HCT116 (cell line): ENCODE measurements around the gene CSNK1G1. TPM values are rescaled to one million over a fixed set of nuclear protein-coding genes. Genes with fewer than 3 reads are reported as not detected.

Experiments used
- ATAC-seq: fragments of 200-7000 bp; cut with Tn5 transposase; 2 replicates; pipeline ENCODE4 v1.9.1; 2020; ENCODE audit warnings: mild to moderate bottlenecking, moderate library complexity
- BruUV-seq: library from RNA; stranded (reverse); fragments of 400-500 nt; replicated peaks from 2 replicates; lab custom pipeline; 2021; lab: Mats Ljungman, UMichigan
- CTCF ChIA-PET: fragments of 300-600 bp; sonication (Branson Sonifier 250); formaldehyde crosslinking; loops from one replicate; lab custom pipeline; 2021; ENCODE audit warnings: antibody characterized with exemption; lab: Charles Lee
- POLR2A ChIA-PET: fragments of 300-600, 350-600 bp; sonication (Branson Sonifier 250); formaldehyde crosslinking; loops from one replicate; lab custom pipeline; 2021; ENCODE audit warnings: antibody characterized with exemption; lab: Charles Lee
- RAD21 ChIA-PET, 2 experiments: fragments of 300-600 bp; sonication (Branson Sonifier 250); formaldehyde crosslinking; loops; one replicate each; lab custom pipeline; 2023; ENCODE audit warnings: low total read pairs in 2 of 2; ENCODE audit not compliant: uncharacterized antibody in 2 of 2, unreplicated experiment in 2 of 2, low non-redundant PET in 1 of 2; lab: Charles Lee
- DNase-seq: peaks from one replicate; pipeline ENCODE4 v3.0.0-alpha.2; 2010; ENCODE audit warnings: low read depth, low spot score
- H2AFZ ChIP-seq: fragments of 200-600 bp; shearing (Covaris generic), sonication (generic); 2 replicates; pipeline ENCODE4 v1.6.1; 2017; ENCODE audit warnings: low read depth, mixed run types, mixed read lengths, antibody characterized with exemption, low read length; ENCODE audit not compliant: poor library complexity, severe bottlenecking
- H3K27ac ChIP-seq: 2 replicates; pipeline ENCODE4 v1.5.1; 2012; ENCODE audit warnings: low read depth, low read length
- H3K27me3 ChIP-seq: fragments of 200-600 bp; sonication (generic); 2 replicates; pipeline ENCODE4 v1.6.1; 2016; ENCODE audit warnings: mixed run types, low read length, mixed read lengths; ENCODE audit not compliant: insufficient read depth
- H3K36me3 ChIP-seq, 2 experiments: fragments of 200-500 bp in 1 of 2; fragments of 200-600 bp in 1 of 2; sonication (Bioruptor generic) in 1 of 2; sonication (generic) in 1 of 2; 2 replicates each; pipeline versions ENCODE4 v1.5.1 to v1.6.1; 2014 to 2016; ENCODE audit warnings: low read length in 2 of 2, inconsistent platforms in 1 of 2, mixed read lengths in 1 of 2, mixed run types in 1 of 2; ENCODE audit not compliant: insufficient read depth in 2 of 2, control insufficient read depth in 1 of 2
- H3K4me1 ChIP-seq, 2 experiments: fragments of 200-600 bp in 1 of 2; sonication (generic) in 1 of 2; 2 replicates each; pipeline versions ENCODE4 v1.5.1 to v1.6.1; 2012 to 2017; ENCODE audit warnings: low read length in 2 of 2, inconsistent platforms in 1 of 2, mild to moderate bottlenecking in 1 of 2, mixed read lengths in 1 of 2, mixed run types in 1 of 2, moderate library complexity in 1 of 2; ENCODE audit not compliant: insufficient read depth in 2 of 2, control insufficient read depth in 1 of 2
- H3K4me2 ChIP-seq: fragments of 200-600 bp; sonication (generic); 2 replicates; pipeline ENCODE4 v1.6.1; 2017; ENCODE audit warnings: mixed run types, low read length, mixed read lengths
- H3K4me3 ChIP-seq, 2 experiments: fragments of 200-600 bp in 1 of 2; sonication (generic) in 1 of 2; replicated peaks in 1 of 2; 2 replicates each; pipeline ENCODE4 v1.5.1; 2011 to 2016; ENCODE audit warnings: low read length in 2 of 2, control low read depth in 1 of 2, low read depth in 1 of 2, mild to moderate bottlenecking in 1 of 2, mixed read lengths in 1 of 2, mixed run types in 1 of 2
- H3K79me2 ChIP-seq: fragments of 200-600 bp; sonication (generic); 2 replicates; pipeline ENCODE4 v1.6.1; 2017; ENCODE audit warnings: mild to moderate bottlenecking, mixed run types, low read length, moderate library complexity, mixed read lengths; ENCODE audit not compliant: insufficient read depth
- H3K9ac ChIP-seq: fragments of 200-600 bp; sonication (generic); 2 replicates; pipeline ENCODE4 v1.6.1; 2016; ENCODE audit warnings: low read length, mixed read lengths
- H3K9me2 ChIP-seq: fragments of 200-600 bp; sonication (generic), shearing (Covaris generic); 2 replicates; pipeline ENCODE4 v1.6.1; 2017; ENCODE audit warnings: mixed run types, mild to moderate bottlenecking, moderate library complexity; ENCODE audit not compliant: insufficient read depth
- H3K9me3 ChIP-seq, 2 experiments: fragments of 200-500 bp in 1 of 2; fragments of 200-600 bp in 1 of 2; sonication (Bioruptor generic) in 1 of 2; sonication (generic) in 1 of 2; 2 replicates each; pipeline ENCODE4 v1.6.1; 2014 to 2017; ENCODE audit warnings: low read length in 2 of 2, mixed read lengths in 2 of 2, inconsistent platforms in 1 of 2, low read depth in 1 of 2, mild to moderate bottlenecking in 1 of 2, mixed run types in 1 of 2, moderate library complexity in 1 of 2; ENCODE audit not compliant: control insufficient read depth in 1 of 2, insufficient read depth in 1 of 2
- H4K20me1 ChIP-seq: fragments of 200-600 bp; sonication (generic), shearing (Covaris generic); 2 replicates; pipeline ENCODE4 v1.6.1; 2017; ENCODE audit warnings: mixed run types, mild to moderate bottlenecking, moderate library complexity; ENCODE audit not compliant: insufficient read depth
- FOSL1 ChIP-seq: IDR thresholded peaks from 2 replicates; pipeline ENCODE4 v1.6.1; 2012; ENCODE audit warnings: low read depth
- JUND ChIP-seq: IDR thresholded peaks from 2 replicates; pipeline ENCODE4 v1.6.1; 2012
- POLR2A ChIP-seq: IDR thresholded peaks from 2 replicates; pipeline ENCODE4 v1.7.0; 2011; ENCODE audit warnings: borderline replicate concordance; ENCODE audit not compliant: insufficient read depth, insufficient read length; ENCODE audit errors: extremely low read depth
- RAD21 ChIP-seq: IDR thresholded peaks from 2 replicates; pipeline ENCODE4 v1.6.1; 2012; ENCODE audit warnings: low read depth, mild to moderate bottlenecking
- SIN3A ChIP-seq: IDR thresholded peaks from 2 replicates; pipeline ENCODE4 v1.6.1; 2012; ENCODE audit warnings: low read depth
- SRF ChIP-seq: IDR thresholded peaks from 2 replicates; pipeline ENCODE4 v1.6.1; 2012; ENCODE audit warnings: low read depth
- YY1 ChIP-seq: IDR thresholded peaks from 2 replicates; pipeline ENCODE4 v1.6.1; 2011; ENCODE audit warnings: low read length, low read depth, moderate library complexity, mild to moderate bottlenecking; ENCODE audit not compliant: insufficient replicate concordance; ENCODE audit errors: extremely low read depth
- ZFX ChIP-seq: fragments of 450-650 bp; IDR thresholded peaks from 2 replicates; pipeline ENCODE4 v1.6.1; 2017
- ZNF274 ChIP-seq: fragments of 200-500 bp; sonication (Bioruptor generic); IDR thresholded peaks from 2 replicates; pipeline ENCODE4 v1.6.1; 2014; ENCODE audit warnings: mild to moderate bottlenecking, low read depth, low read length, inconsistent platforms
- intact Hi-C: fragments of 100-400 bp; cut with micrococcal nuclease; formaldehyde crosslinking; loops from 2 replicates; pipeline ENCODE4 v1.10.0; 2022
- total RNA-seq: library from RNA; stranded (reverse); gene quantifications from one replicate; pipeline ENCODE4 v1.2.1, GENCODE V29; 2021; ENCODE audit not compliant: unreplicated experiment
- TF ChIP-seq, protein P1 (sequence below), 3 experiments: fragments of 200-600 bp in 1 of 3; sonication (generic) in 1 of 3; IDR thresholded peaks in 2 of 3; conservative IDR thresholded peaks in 1 of 3; 2 replicates each; pipeline ENCODE4 v1.5.1; 2012 to 2017; ENCODE audit warnings: low read depth in 2 of 3, low read length in 2 of 3, antibody characterized with exemption in 1 of 3, borderline replicate concordance in 1 of 3, control low read depth in 1 of 3, mild to moderate bottlenecking in 1 of 3, mixed read lengths in 1 of 3, mixed run types in 1 of 3, moderate library complexity in 1 of 3; ENCODE audit not compliant: insufficient read depth in 1 of 3

CSNK1G1 gene
- total RNA-seq, 1 experiment from 2014 or later, result 21.1 TPM

DNA sequence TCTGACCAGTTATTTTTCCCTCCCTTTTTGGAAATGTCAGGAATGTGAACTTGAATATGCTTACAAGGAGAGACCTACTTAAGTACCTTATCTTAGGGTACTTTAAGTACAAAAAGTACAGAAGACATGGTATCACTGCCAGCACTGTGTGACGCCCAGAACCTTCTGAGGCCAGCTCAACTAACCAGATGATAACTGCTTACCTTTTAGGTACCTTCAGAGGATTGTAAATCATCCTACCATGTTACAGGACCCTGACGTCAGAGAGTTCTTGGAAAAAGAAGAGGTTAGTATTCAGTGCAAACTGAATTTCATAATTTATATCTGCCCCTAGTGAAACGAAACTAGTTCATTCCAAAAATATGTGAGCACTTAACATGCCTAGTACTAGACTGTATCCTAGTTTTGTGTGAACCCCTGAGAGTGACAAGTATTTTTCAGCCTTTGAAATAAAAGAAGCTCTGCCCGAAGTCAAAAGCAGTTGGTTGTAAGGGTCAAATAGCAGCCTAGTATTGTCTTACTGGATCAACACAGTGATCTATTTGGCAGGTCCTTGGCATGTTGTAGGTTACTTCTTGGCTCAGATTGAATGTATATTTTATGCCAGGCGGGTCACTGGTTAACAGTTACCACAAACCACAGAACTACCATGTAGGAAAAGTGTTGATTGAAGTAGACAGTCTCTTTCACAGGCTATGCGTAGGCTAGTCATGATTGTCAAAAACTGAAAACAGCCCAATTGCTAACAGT is 228.3 kb downstream of the CSNK1G1 start:
- H3K4me1 ChIP-seq, result no peaks in the 10 kb centered on the region
- H3K4me2 ChIP-seq, result no peak overlapping the region
- intact Hi-C loops, result no loop called here
- no peaks in the 10 kb centered on the region for H4K20me1 ChIP-seq
- DNase-seq (no peak), ATAC-seq (no peak)
- no peak overlapping the region for H3K9ac ChIP-seq
- H3K4me3 ChIP-seq, result no peak overlapping the region
- no peaks in the 10 kb centered on the region for H3K9me3 ChIP-seq
- H3K27me3 ChIP-seq, result no peaks in the 10 kb centered on the region
- H3K9me2 ChIP-seq, result no peaks in the 10 kb centered on the region
- H3K79me2 ChIP-seq, result no peaks in the 10 kb centered on the region
- no peak overlapping the region for H3K27ac ChIP-seq
- BruUV-seq, result no TSS peak
- RAD21 ChIA-PET, result no interaction called here
- peaks cover 34 to 58% of the 10 kb centered on the region in 2 experiments for H3K36me3 ChIP-seq
- no peak overlapping the region for H2AFZ ChIP-seq
- POLR2A ChIA-PET, result no interaction called here
- CTCF ChIA-PET, result no interaction called here
- no peak for TF ChIP-seq YY1
- TF ChIP-seq, protein P1, sequence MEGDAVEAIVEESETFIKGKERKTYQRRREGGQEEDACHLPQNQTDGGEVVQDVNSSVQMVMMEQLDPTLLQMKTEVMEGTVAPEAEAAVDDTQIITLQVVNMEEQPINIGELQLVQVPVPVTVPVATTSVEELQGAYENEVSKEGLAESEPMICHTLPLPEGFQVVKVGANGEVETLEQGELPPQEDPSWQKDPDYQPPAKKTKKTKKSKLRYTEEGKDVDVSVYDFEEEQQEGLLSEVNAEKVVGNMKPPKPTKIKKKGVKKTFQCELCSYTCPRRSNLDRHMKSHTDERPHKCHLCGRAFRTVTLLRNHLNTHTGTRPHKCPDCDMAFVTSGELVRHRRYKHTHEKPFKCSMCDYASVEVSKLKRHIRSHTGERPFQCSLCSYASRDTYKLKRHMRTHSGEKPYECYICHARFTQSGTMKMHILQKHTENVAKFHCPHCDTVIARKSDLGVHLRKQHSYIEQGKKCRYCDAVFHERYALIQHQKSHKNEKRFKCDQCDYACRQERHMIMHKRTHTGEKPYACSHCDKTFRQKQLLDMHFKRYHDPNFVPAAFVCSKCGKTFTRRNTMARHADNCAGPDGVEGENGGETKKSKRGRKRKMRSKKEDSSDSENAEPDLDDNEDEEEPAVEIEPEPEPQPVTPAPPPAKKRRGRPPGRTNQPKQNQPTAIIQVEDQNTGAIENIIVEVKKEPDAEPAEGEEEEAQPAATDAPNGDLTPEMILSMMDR (IDR thresholded peaks at IDR 0.05 in 2 of 3, conservative IDR thresholded peaks at IDR 0.05 in 1 of 3; ENCODE audit: borderline replicate concordance in 1 of 3, insufficient read depth in 1 of 3, low read depth in 2 of 3, low read length in 2 of 3), result no peak
- no peak for TF ChIP-seq RAD21
- no peak for TF ChIP-seq ZNF274
- TF ChIP-seq SRF, result no peak
- no peak for TF ChIP-seq FOSL1
- no peak for TF ChIP-seq SIN3A
- no peak for TF ChIP-seq JUND
- TF ChIP-seq POLR2A, result no peak
- no peak for TF ChIP-seq ZFX
